HG03432 (cell line): ENCODE results near the gene ETV2.
"Not testable (repeated sequence)": the region's sequence is repeated elsewhere in the genome, so short reads cannot be mapped to it uniquely, and the experiment has no call there.

ENCODE experiments used
- ATAC-seq: cut with Tn5 transposase; IDR thresholded peaks from one replicate; pipeline ENCODE4 v1.9.1; 2021; ENCODE audit warnings: mild to moderate bottlenecking, moderate library complexity; ENCODE audit not compliant: unreplicated experiment

Gene ETV2

GRCh38 chr19:35628264-35628564, 13.3 kb upstream of the ETV2 start:
- no peak for ATAC-seq

- peak; percentile 92 for ATAC-seq
Observed at GRCh38 chr19:35628565-35629331, 12.8 kb upstream of the ETV2 start, which contains the start of gene RBM42. TSS of gene RBM42 (plus strand) at chr19:35629036. CDS start at chr19:35629154, 118 bp downstream.

GRCh38 chr19:35629332-35629633, 12.3 kb upstream of the ETV2 start:
- ATAC-seq: no peak

- no peak for ATAC-seq
Observed at GRCh38 chr19:35633727-35634440, 7.7 kb upstream of the ETV2 start.

GRCh38 chr19:35636651-35637050, 4.9 kb upstream of the ETV2 start:
- ATAC-seq: no peak

GRCh38 chr19:35637165-35637564, 4.4 kb upstream of the ETV2 start:
- ATAC-seq: no peak

- no peak for ATAC-seq
Observed at GRCh38 chr19:35639321-35639639, 2.3 kb upstream of the ETV2 start.

GRCh38 chr19:35639863-35640262, 1.7 kb upstream of the ETV2 start:
- no peak for ATAC-seq

- ATAC-seq: no peak
Observed at GRCh38 chr19:35642312-35642711, 767 bp downstream of the ETV2 start.

GRCh38 chr19:35642798-35643254, 1.3 kb downstream of the ETV2 start:
- ATAC-seq: no peak

- peak; percentile 39 for ATAC-seq
Observed at GRCh38 chr19:35643255-35644205, 2.0 kb downstream of the ETV2 start.

GRCh38 chr19:35644206-35644986, 2.9 kb downstream of the ETV2 start:
- ATAC-seq: peak; percentile 72

GRCh38 chr19:35644987-35645679, 3.6 kb downstream of the ETV2 start:
- ATAC-seq: no peak

GRCh38 chr19:35645680-35646511, 4.4 kb downstream of the ETV2 start:
- no peak for ATAC-seq

- ATAC-seq: peak; percentile 47
Observed at GRCh38 chr19:35648017-35648961, 6.7 kb downstream of the ETV2 start, which contains the start of gene COX6B1. TSS of gene COX6B1 (plus strand) at chr19:35648323. CDS start at chr19:35651244, 2,921 bp downstream.

GRCh38 chr19:35650581-35650980, 9.0 kb downstream of the ETV2 start:
- no peak for ATAC-seq

- not testable (repeated sequence) for ATAC-seq
Observed at GRCh38 chr19:35654828-35655227, 13.3 kb downstream of the ETV2 start.

- ATAC-seq: no peak
Observed at GRCh38 chr19:35655600-35655999, 14.1 kb downstream of the ETV2 start.
